ENCODE data around the gene RHOD. TPM values are rescaled to one million over a fixed set of nuclear protein-coding genes. Genes with fewer than 3 reads are reported as not detected.
A peak's percentile ranks its signal among the peaks of the same experiment; 100 is the strongest.

RHOD gene
- polyA plus RNA-seq, 2 donors, result 194 to 213 TPM

DNA sequence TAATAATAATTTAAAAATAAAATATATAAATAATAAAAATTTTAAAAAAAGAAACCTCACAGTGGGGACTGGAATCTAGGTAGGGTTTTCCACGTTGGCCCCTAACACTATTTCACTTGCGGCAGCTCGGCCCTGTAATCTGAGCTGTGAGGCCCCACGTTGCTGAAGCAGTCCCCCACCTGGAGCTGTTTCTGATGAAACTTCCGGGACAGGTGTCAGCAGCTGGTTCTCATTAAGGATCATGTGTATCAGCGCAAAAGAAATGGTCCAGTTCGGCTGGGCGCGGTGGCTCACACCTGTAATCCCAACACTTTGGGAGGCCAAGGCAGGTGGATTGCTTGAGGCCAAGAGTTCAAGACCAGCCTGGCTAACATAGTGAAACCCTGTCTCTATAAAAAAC is 17.3 kb downstream of the RHOD start:
- no peak overlapping the region for H3K4me3 ChIP-seq (ENCODE audit: low read depth in 1 of 2, low read length in 2 of 2)
- H3K4me1 ChIP-seq (ENCODE audit: control insufficient read depth in 2 of 2, insufficient read depth in 2 of 2, low read length in 1 of 2), result peaks cover 4 to 7% of the 10 kb centered on the region in 2 donors
- H3K9me3 ChIP-seq (ENCODE audit: control insufficient read depth in 2 of 2, insufficient read depth in 1 of 2, low read depth in 1 of 2, low read length in 1 of 2), result no peaks in the 10 kb centered on the region
- no peak overlapping the region for H3K27ac ChIP-seq (ENCODE audit: low read depth in 2 of 2, low read length in 1 of 2)
- no peaks in the 10 kb centered on the region for H3K27me3 ChIP-seq (ENCODE audit: control insufficient read depth in 1 of 2, insufficient read depth in 2 of 2, low read length in 2 of 2)
- H3K36me3 ChIP-seq (ENCODE audit: control insufficient read depth in 2 of 2, insufficient read depth in 2 of 2, low read length in 1 of 2), result peaks cover 0 to 17% of the 10 kb centered on the region in 2 donors
- WGBS, 2 donors, result 83 to 90% methylated on average over 9 of the region's 9 CpGs

DNA sequence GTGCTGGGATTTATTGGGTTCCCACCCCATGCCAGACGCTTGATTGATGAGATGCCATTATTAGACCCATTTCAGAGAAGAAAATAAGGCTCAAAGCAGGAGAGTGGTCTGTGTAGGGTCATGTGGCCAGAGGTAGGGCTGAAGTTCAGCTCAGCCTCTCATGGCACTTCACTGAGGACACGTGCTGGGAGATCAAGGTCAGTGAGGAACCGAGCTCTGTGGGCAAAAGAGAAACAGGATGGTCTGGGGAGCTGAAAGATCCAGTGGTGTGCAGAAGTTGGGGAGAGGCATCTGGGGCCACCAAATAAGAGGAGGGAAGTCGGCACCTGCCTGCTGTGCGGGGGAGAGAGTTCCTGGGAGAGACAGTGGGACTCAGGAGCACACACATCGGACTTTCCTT is 19.6 kb downstream of the RHOD start:
- Histone ChIP-seq H3K27ac (ENCODE audit: low read depth in 2 of 2, low read length in 1 of 2) (peak overlapping the region; percentile 8 to 69), H3K27me3 (ENCODE audit: control insufficient read depth in 1 of 2, insufficient read depth in 2 of 2, low read length in 2 of 2) (no peaks in the 10 kb centered on the region), H3K9me3 (ENCODE audit: control insufficient read depth in 2 of 2, insufficient read depth in 1 of 2, low read depth in 1 of 2, low read length in 1 of 2) (no peaks in the 10 kb centered on the region), H3K4me3 (ENCODE audit: low read depth in 1 of 2, low read length in 2 of 2) (no peak overlapping the region), H3K4me1 (ENCODE audit: control insufficient read depth in 2 of 2, insufficient read depth in 2 of 2, low read length in 1 of 2) (peaks cover 4 to 12% of the 10 kb centered on the region in 2 donors), H3K36me3 (ENCODE audit: control insufficient read depth in 2 of 2, insufficient read depth in 2 of 2, low read length in 1 of 2) (peaks cover 0 to 12% of the 10 kb centered on the region in 2 donors)
- WGBS, 2 donors, result 83 to 91% methylated on average over 6 of the region's 6 CpGs

DNA sequence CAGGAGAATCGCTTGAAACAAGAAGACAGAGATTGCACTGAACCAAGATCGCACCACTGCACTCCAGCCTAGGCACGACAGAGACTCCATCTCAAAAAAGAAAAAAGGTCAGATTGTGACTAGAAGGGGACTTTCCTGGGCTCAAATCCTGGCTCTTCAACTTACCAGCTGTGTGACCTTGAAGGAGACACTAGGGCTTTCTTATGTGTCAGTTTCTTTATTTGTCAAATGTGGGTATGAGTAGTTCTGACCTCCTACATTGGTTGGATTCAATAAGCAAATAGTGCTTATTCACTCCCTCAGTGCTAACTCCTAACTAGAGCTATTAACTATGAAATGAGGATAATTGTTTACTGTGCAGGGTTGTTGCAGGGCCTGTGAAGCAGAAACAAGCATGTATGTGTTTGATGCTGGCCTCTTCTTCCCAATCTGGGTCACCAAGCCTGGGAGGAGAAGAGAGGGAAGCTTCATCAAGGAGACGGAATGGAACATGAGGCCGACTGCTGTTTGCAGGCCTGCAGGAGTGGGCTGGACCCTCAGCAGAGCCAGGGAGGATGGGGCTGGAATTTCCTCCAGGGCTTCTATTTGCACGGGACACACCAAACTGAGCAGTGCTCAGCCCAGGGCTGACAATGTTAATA is 22.5 kb downstream of the RHOD start:
- peaks cover 0 to 2% of the 10 kb centered on the region in 2 donors for H3K36me3 ChIP-seq (ENCODE audit: control insufficient read depth in 2 of 2, insufficient read depth in 2 of 2, low read length in 1 of 2)
- H3K27me3 ChIP-seq (ENCODE audit: control insufficient read depth in 1 of 2, insufficient read depth in 2 of 2, low read length in 2 of 2), result no peaks in the 10 kb centered on the region
- WGBS, 2 donors, result 76 to 81% methylated on average over 6 of the region's 6 CpGs
- H3K4me1 ChIP-seq (ENCODE audit: control insufficient read depth in 2 of 2, insufficient read depth in 2 of 2, low read length in 1 of 2), result peaks cover 4 to 19% of the 10 kb centered on the region in 2 donors
- peak overlapping the region; percentile 93 to 94 for H3K27ac ChIP-seq (ENCODE audit: low read depth in 2 of 2, low read length in 1 of 2)
- no peak overlapping the region for H3K4me3 ChIP-seq (ENCODE audit: low read depth in 1 of 2, low read length in 2 of 2)
- no peaks in the 10 kb centered on the region for H3K9me3 ChIP-seq (ENCODE audit: control insufficient read depth in 2 of 2, insufficient read depth in 1 of 2, low read depth in 1 of 2, low read length in 1 of 2)

DNA sequence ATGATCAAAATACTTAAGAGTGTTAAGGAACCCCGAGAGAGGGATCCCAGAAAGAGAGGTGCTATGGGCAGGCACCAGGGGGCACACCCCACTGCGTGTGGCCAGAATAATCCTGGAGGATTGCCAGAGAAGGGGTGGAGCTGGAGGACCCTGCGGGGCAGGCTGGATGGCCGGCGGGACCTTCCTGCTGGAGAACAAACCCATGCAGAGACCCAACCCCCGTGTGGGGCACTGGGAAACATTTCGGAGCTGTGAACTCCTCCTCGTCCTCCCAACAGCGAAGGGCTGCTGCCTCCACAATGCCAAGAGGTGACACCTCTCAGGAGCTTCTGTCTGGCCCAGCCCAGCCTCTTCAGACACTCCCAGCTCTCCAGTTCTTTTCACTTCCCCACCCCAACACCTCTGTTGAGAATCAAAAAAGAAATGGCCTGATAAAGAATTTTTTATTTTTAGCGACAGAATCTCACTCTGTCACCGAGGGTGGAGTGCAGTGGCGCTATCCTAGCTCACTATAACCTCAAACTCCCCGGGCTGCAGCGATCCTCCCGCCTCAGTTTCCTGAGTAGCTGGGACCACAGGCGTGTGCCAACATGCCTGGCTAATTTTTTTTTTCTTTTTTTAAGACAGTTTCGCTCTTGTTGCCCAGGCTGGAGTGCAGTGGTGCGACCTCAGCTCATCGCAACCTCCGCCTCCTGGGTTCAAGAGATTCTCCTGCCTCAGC is 25.6 kb downstream of the RHOD start:
- Histone ChIP-seq H3K9me3 (ENCODE audit: control insufficient read depth in 2 of 2, insufficient read depth in 1 of 2, low read depth in 1 of 2, low read length in 1 of 2) (no peaks in the 10 kb centered on the region), H3K27me3 (ENCODE audit: control insufficient read depth in 1 of 2, insufficient read depth in 2 of 2, low read length in 2 of 2) (no peaks in the 10 kb centered on the region), H3K4me1 (ENCODE audit: control insufficient read depth in 2 of 2, insufficient read depth in 2 of 2, low read length in 1 of 2) (peaks cover 4 to 19% of the 10 kb centered on the region in 2 donors), H3K36me3 (ENCODE audit: control insufficient read depth in 2 of 2, insufficient read depth in 2 of 2, low read length in 1 of 2) (no peaks in the 10 kb centered on the region), H3K4me3 (ENCODE audit: low read depth in 1 of 2, low read length in 2 of 2) (peak overlapping the region in 1 of 2 donors; percentile 10), H3K27ac (ENCODE audit: low read depth in 2 of 2, low read length in 1 of 2) (peak overlapping the region; percentile 10 to 89)
- 34 to 43% methylated on average over 20 of the region's 20 CpGs for WGBS, 2 donors

DNA sequence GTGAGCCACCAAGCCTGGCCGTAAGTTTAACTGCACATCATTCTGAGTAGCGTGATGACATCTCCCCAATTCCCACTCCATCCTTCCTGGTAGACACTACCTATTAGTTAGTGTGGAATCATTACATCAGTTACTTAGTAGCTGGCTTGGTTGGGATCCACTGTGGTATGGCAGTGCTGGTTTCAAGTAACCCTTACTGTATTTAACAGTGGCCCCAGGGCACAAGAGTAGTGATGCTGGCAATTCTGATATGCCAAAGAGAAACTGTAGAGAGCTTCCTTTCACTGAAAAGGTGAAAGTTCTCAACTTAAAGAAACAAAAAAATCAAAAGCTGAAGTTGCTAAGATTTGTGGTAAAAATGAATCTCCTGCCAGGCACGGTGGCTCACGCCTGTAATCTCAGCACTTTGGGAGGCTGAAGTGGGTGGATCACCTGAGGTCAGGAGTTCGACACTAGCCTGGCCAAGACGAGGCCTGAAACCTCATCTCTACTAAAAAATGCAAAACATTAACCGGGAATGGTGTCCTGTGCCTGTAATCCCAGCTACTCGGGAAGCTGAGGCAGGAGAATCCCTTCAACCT is 27.2 kb downstream of the RHOD start:
- H3K27ac ChIP-seq (ENCODE audit: low read depth in 2 of 2, low read length in 1 of 2), result no peak overlapping the region
- no peaks in the 10 kb centered on the region for H3K36me3 ChIP-seq (ENCODE audit: control insufficient read depth in 2 of 2, insufficient read depth in 2 of 2, low read length in 1 of 2)
- 89 to 93% methylated on average over 8 of the region's 8 CpGs for WGBS, 2 donors
- no peak overlapping the region for H3K4me3 ChIP-seq (ENCODE audit: low read depth in 1 of 2, low read length in 2 of 2)
- no peaks in the 10 kb centered on the region for H3K9me3 ChIP-seq (ENCODE audit: control insufficient read depth in 2 of 2, insufficient read depth in 1 of 2, low read depth in 1 of 2, low read length in 1 of 2)
- H3K4me1 ChIP-seq (ENCODE audit: control insufficient read depth in 2 of 2, insufficient read depth in 2 of 2, low read length in 1 of 2), result peaks cover 0 to 12% of the 10 kb centered on the region in 2 donors
- no peaks in the 10 kb centered on the region for H3K27me3 ChIP-seq (ENCODE audit: control insufficient read depth in 1 of 2, insufficient read depth in 2 of 2, low read length in 2 of 2)

DNA sequence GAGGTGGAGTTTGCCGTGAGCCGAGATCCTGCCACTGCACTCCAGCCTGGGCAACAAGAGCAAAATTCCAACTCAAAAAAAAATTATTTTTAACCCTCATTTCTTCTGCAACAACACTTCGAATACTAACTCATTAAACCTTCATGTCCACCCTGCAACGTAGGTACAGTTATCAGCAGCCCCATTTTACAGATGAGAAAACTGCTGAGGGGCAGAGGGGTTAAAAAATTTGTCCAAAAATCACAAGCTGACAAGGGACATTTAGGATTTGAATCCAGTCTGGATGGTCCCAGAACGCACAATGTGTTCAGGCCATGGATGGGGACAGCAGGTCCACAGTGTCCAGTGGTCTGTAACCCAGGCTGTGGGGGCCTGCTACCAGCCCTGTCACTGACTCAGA is 29.0 kb downstream of the RHOD start:
- Histone ChIP-seq H3K9me3 (ENCODE audit: control insufficient read depth in 2 of 2, insufficient read depth in 1 of 2, low read depth in 1 of 2, low read length in 1 of 2) (no peaks in the 10 kb centered on the region), H3K4me3 (ENCODE audit: low read depth in 1 of 2, low read length in 2 of 2) (no peak overlapping the region), H3K4me1 (ENCODE audit: control insufficient read depth in 2 of 2, insufficient read depth in 2 of 2, low read length in 1 of 2) (peaks cover 0 to 7% of the 10 kb centered on the region in 2 donors), H3K27ac (ENCODE audit: low read depth in 2 of 2, low read length in 1 of 2) (no peak overlapping the region), H3K27me3 (ENCODE audit: control insufficient read depth in 1 of 2, insufficient read depth in 2 of 2, low read length in 2 of 2) (no peaks in the 10 kb centered on the region), H3K36me3 (ENCODE audit: control insufficient read depth in 2 of 2, insufficient read depth in 2 of 2, low read length in 1 of 2) (no peaks in the 10 kb centered on the region)
- 94 to 95% methylated on average over 5 of the region's 5 CpGs for WGBS, 2 donors

DNA sequence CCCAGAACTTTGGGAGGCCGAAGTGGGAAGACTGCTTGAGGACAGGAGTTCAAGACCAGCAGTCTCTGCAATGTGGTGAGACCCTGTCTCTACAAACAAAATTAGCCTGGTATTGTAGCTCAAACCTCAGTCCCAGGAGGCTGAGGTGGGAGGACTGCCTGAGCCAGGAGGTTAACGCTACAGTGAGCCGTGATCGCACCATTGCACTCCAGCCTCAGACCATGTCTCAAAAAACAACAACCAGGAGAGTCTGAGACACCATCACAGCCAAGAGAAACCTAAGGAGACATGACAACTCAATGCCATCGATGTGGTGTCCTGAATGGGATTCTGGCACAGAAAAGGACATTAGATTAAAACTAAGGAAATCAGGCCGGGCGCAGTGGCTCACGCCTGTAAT is 34.1 kb downstream of the RHOD start:
- Histone ChIP-seq H3K4me1 (ENCODE audit: control insufficient read depth in 2 of 2, insufficient read depth in 2 of 2, low read length in 1 of 2) (no peaks in the 10 kb centered on the region), H3K36me3 (ENCODE audit: control insufficient read depth in 2 of 2, insufficient read depth in 2 of 2, low read length in 1 of 2) (no peaks in the 10 kb centered on the region), H3K9me3 (ENCODE audit: control insufficient read depth in 2 of 2, insufficient read depth in 1 of 2, low read depth in 1 of 2, low read length in 1 of 2) (no peaks in the 10 kb centered on the region), H3K27ac (ENCODE audit: low read depth in 2 of 2, low read length in 1 of 2) (no peak overlapping the region), H3K4me3 (ENCODE audit: low read depth in 1 of 2, low read length in 2 of 2) (no peak overlapping the region), H3K27me3 (ENCODE audit: control insufficient read depth in 1 of 2, insufficient read depth in 2 of 2, low read length in 2 of 2) (no peaks in the 10 kb centered on the region)
- WGBS, 2 donors, result 90 to 95% methylated on average over 8 of the region's 8 CpGs

DNA sequence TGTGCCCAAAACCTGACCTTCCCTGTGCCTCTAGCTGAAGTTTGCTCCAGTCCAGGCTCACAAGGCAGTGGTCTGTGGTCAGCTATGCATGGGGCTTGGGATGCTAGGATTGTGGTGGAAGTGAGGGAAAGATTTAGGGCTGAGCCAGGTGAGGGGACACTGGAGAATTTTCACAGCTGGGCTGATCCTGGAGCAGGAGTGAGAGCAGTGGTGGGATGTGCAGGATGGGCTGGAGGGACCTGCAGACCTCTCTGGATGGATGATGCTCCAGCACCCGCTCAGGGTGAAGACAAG is 38.5 kb downstream of the RHOD start:
- H3K27ac ChIP-seq (ENCODE audit: low read depth in 2 of 2, low read length in 1 of 2), result no peak overlapping the region
- WGBS, 2 donors, result 89% methylated on average over 1 of the region's 1 CpG; no CpG with 5 or more reads in 1 of the 2 donors
- no peaks in the 10 kb centered on the region for H3K9me3 ChIP-seq (ENCODE audit: control insufficient read depth in 2 of 2, insufficient read depth in 1 of 2, low read depth in 1 of 2, low read length in 1 of 2)
- H3K4me3 ChIP-seq (ENCODE audit: low read depth in 1 of 2, low read length in 2 of 2), result no peak overlapping the region
- no peaks in the 10 kb centered on the region for H3K36me3 ChIP-seq (ENCODE audit: control insufficient read depth in 2 of 2, insufficient read depth in 2 of 2, low read length in 1 of 2)
- H3K27me3 ChIP-seq (ENCODE audit: control insufficient read depth in 1 of 2, insufficient read depth in 2 of 2, low read length in 2 of 2), result no peaks in the 10 kb centered on the region
- H3K4me1 ChIP-seq (ENCODE audit: control insufficient read depth in 2 of 2, insufficient read depth in 2 of 2, low read length in 1 of 2), result no peaks in the 10 kb centered on the region

DNA sequence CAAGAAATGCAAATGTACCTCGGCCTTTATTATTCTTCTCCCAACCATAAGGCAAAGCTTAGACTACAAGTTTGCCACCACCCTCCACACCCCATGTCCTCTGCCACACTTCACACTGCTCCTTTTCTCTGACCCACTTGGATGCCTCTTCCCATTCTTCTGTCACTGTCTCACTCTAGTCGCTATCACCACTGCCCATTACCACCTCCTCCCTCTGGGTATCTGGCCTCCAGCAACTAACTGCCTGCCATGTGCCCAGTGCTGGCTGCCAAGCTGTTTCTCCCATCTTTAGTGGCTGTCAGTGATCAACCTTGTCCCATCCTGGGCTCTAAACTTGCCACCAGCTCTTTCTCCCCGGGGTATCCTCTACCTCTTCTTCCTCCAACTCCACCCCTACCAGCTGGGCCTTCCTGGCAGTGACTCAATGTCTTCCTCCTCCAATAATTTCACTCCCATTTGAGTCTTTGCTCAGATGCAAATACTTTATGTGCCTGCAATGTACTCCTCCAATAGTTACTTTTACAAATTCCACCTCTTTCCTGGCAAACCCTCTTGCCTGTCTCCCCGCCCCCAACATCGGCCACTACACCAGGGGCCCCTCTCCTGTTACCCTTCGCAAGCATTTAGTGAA is 42.3 kb downstream of the RHOD start:
- Histone ChIP-seq H3K4me3 (ENCODE audit: low read depth in 1 of 2, low read length in 2 of 2) (no peak overlapping the region), H3K9me3 (ENCODE audit: control insufficient read depth in 2 of 2, insufficient read depth in 1 of 2, low read depth in 1 of 2, low read length in 1 of 2) (no peaks in the 10 kb centered on the region), H3K27ac (ENCODE audit: low read depth in 2 of 2, low read length in 1 of 2) (no peak overlapping the region), H3K27me3 (ENCODE audit: control insufficient read depth in 1 of 2, insufficient read depth in 2 of 2, low read length in 2 of 2) (no peaks in the 10 kb centered on the region), H3K36me3 (ENCODE audit: control insufficient read depth in 2 of 2, insufficient read depth in 2 of 2, low read length in 1 of 2) (no peaks in the 10 kb centered on the region), H3K4me1 (ENCODE audit: control insufficient read depth in 2 of 2, insufficient read depth in 2 of 2, low read length in 1 of 2) (no peaks in the 10 kb centered on the region)
- 73 to 75% methylated on average over 6 of the region's 6 CpGs for WGBS, 2 donors
